Mucosa of rectum (tissue), 2 donors: ENCODE measurements around the gene XRCC6.
"Not testable (repeated sequence)": the region's sequence is repeated elsewhere in the genome, so short reads cannot be mapped to it uniquely, and the experiment has no call there.

Source experiments
- H3K27ac ChIP-seq, 2 donors: one replicate each; pipeline ENCODE4 v1.7.0; 2013; ENCODE audit warnings: inconsistent platforms in 2 of 2, low read depth in 2 of 2, low read length in 2 of 2
- H3K27me3 ChIP-seq, 2 donors: one replicate each; pipeline ENCODE4 v1.7.0; 2013; ENCODE audit warnings: low read length in 2 of 2; ENCODE audit not compliant: control insufficient read depth in 2 of 2, insufficient read depth in 2 of 2
- H3K36me3 ChIP-seq, 2 donors: one replicate each; pipeline ENCODE4 v1.7.0; 2013; ENCODE audit warnings: low read length in 2 of 2; ENCODE audit not compliant: control insufficient read depth in 2 of 2, insufficient read depth in 2 of 2
- H3K4me1 ChIP-seq, 2 donors: one replicate each; pipeline ENCODE4 v1.7.0; 2013; ENCODE audit warnings: low read length in 2 of 2, mild to moderate bottlenecking in 1 of 2; ENCODE audit not compliant: control insufficient read depth in 2 of 2, insufficient read depth in 2 of 2
- H3K4me3 ChIP-seq, 2 donors: one replicate each; pipeline ENCODE4 v1.7.0; 2013; ENCODE audit warnings: low read length in 2 of 2
- H3K9ac ChIP-seq, 2 donors: one replicate each; pipeline ENCODE4 v1.7.0; 2013; ENCODE audit warnings: low read length in 2 of 2, low read depth in 1 of 2, mild to moderate bottlenecking in 1 of 2
- H3K9me3 ChIP-seq, 2 donors: one replicate each; pipeline ENCODE4 v1.7.0; 2013; ENCODE audit warnings: low read length in 2 of 2; ENCODE audit not compliant: control insufficient read depth in 2 of 2
- donor health status: healthy.
- donor health status: Normal muscosa, but diverticular disease.

Gene XRCC6

GRCh38 chr22:41660416-41660815, 39.3 kb downstream of the XRCC6 start:
- Histone ChIP-seq H3K4me3 (no peak overlapping the region), H3K27ac (no peak overlapping the region), H3K36me3 (peaks cover 68 to 87% of the 10 kb centered on the region in 2 donors), H3K27me3 (no peaks in the 10 kb centered on the region), H3K4me1 (no peaks in the 10 kb centered on the region), H3K9ac (no peak overlapping the region), H3K9me3 (no peaks in the 10 kb centered on the region)

DNA sequence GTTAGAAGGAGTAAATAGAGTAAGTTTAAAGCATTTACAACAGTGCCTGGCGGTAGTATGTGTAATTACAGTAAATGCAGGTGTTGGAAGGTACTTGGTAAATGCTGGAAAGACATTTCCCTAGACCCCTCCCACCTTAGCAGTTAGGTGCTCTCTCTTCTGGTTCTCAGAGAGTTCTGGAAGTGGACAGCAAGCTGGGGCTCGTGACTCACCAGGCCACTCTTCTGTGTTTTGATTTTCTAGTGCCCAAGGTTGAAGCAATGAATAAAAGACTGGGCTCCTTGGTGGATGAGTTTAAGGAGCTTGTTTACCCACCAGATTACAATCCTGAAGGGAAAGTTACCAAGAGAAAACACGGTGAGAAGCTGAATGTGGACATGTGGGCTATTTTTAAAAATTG, 40.0 kb downstream of the XRCC6 start:
- no peaks in the 10 kb centered on the region for H3K9me3 ChIP-seq
- H3K9ac ChIP-seq: no peak overlapping the region
- peaks cover 68 to 83% of the 10 kb centered on the region in 2 donors for H3K36me3 ChIP-seq
- no peak overlapping the region for H3K4me3 ChIP-seq
- no peaks in the 10 kb centered on the region for H3K4me1 ChIP-seq
- H3K27ac ChIP-seq: no peak overlapping the region
- no peaks in the 10 kb centered on the region for H3K27me3 ChIP-seq

GRCh38 chr22:41661713-41662112, 40.6 kb downstream of the XRCC6 start:
- no peak overlapping the region for H3K9ac ChIP-seq
- no peak overlapping the region for H3K27ac ChIP-seq
- H3K9me3 ChIP-seq: no peaks in the 10 kb centered on the region
- no peak overlapping the region for H3K4me3 ChIP-seq
- peaks cover 65 to 79% of the 10 kb centered on the region in 2 donors for H3K36me3 ChIP-seq
- no peaks in the 10 kb centered on the region for H3K4me1 ChIP-seq
- H3K27me3 ChIP-seq: no peaks in the 10 kb centered on the region

GRCh38 chr22:41663594-41663993, 42.5 kb downstream of the XRCC6 start:
- not testable (repeated sequence) for H3K4me3 ChIP-seq, H3K9me3 ChIP-seq, H3K9ac ChIP-seq, H3K4me1 ChIP-seq, H3K27ac ChIP-seq, H3K27me3 ChIP-seq
- peaks cover 51 to 61% of the 10 kb centered on the region in 2 donors for H3K36me3 ChIP-seq

GRCh38 chr22:41664490-41664889, 43.4 kb downstream of the XRCC6 start:
- Histone ChIP-seq H3K36me3 (peaks cover 47 to 53% of the 10 kb centered on the region in 2 donors), H3K9ac (no peak overlapping the region), H3K4me3 (no peak overlapping the region), H3K27ac (no peak overlapping the region), H3K27me3 (no peaks in the 10 kb centered on the region), H3K9me3 (no peaks in the 10 kb centered on the region), H3K4me1 (peaks cover 2% of the 10 kb centered on the region in 2 donors)

- Histone ChIP-seq H3K9me3 (no peaks in the 10 kb centered on the region), H3K27me3 (no peaks in the 10 kb centered on the region), H3K4me1 (peaks cover 2% of the 10 kb centered on the region in 2 donors), H3K27ac (no peak overlapping the region), H3K36me3 (peaks cover 46 to 49% of the 10 kb centered on the region in 2 donors), H3K4me3 (no peak overlapping the region), H3K9ac (no peak overlapping the region)
Observed at GRCh38 chr22:41664951-41665350, 43.9 kb downstream of the XRCC6 start.

GRCh38 chr22:41668971-41669911, 48.1 kb downstream of the XRCC6 start:
- Histone ChIP-seq H3K4me1 (peaks cover 2 to 7% of the 10 kb centered on the region in 2 donors), H3K27me3 (no peaks in the 10 kb centered on the region), H3K27ac (no peak overlapping the region), H3K9me3 (no peaks in the 10 kb centered on the region), H3K9ac (no peak overlapping the region), H3K4me3 (no peak overlapping the region), H3K36me3 (peaks cover 19% of the 10 kb centered on the region in 2 donors)

DNA sequence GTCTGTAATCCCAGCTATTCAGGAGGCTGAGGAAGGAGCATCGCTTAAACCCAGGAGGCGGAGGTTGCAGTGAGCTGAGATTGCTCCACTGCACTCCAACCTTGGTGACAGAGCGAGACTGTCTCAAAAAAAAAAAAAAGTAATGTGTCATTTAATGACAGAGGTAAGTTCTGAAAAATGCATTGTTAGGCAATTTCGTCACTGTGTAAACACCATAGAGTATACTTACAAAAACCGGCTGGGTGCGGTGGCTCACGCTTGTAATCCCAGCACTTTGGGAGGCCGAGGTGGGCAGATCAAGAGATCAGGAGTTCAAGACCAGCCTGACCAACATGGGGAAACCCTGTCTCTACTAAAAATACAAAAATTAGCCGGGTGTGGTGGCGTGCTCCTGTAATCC, 51.0 kb downstream of the XRCC6 start:
- H3K9me3 ChIP-seq, H3K4me1 ChIP-seq: not testable (repeated sequence)

DNA sequence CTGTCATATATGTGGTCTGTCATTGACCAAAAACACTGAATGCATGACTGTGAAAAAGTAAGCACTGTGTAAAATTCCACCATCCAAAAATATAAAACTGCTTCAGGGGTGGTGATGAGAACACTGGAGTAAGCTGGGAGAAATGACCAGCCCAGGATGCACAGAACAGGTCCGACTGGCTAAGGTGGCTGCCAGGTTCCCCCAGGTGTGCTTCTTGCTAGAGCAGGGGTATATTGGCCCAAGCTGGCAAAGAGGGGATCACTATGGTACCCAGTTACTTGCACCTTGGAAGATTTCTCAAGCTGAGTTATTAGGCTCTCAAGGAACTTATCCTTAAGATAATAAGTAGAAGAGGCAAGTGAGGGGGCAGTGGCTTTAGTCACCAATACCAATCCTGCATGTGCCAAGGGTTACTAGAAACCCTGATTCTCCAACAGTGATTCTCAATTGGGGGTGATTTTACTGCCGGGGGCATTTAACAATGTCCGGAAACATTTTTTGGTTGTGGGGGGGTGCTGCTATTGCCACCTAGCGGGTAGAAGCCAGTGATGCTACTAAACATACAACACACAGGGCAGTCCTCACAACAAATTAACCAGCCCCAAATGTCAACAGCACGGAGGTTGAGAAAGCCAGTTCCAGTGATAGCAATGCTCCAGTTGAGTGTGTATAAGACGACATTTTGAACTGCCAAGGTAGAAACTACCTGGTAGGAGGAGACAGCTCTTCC, 51.9 kb downstream of the XRCC6 start:
- H3K27ac ChIP-seq: no peak overlapping the region
- H3K27me3 ChIP-seq: no peaks in the 10 kb centered on the region
- no peaks in the 10 kb centered on the region for H3K9me3 ChIP-seq
- H3K9ac ChIP-seq: no peak overlapping the region
- H3K4me3 ChIP-seq: no peak overlapping the region
- peaks cover 0 to 5% of the 10 kb centered on the region in 2 donors for H3K4me1 ChIP-seq
- H3K36me3 ChIP-seq: peaks cover 22 to 27% of the 10 kb centered on the region in 2 donors

More for the DNA sequence above, 51.0 kb downstream of the XRCC6 start:
- not testable (repeated sequence) for H3K4me3 ChIP-seq, H3K9ac ChIP-seq, H3K27ac ChIP-seq, H3K27me3 ChIP-seq
- H3K36me3 ChIP-seq: peaks cover 20 to 27% of the 10 kb centered on the region in 2 donors

GRCh38 chr22:41674846-41675340, 53.8 kb downstream of the XRCC6 start:
- H3K36me3 ChIP-seq: peaks cover 29 to 41% of the 10 kb centered on the region in 2 donors
- H3K27me3 ChIP-seq: no peaks in the 10 kb centered on the region
- no peak overlapping the region for H3K27ac ChIP-seq
- H3K9ac ChIP-seq: no peak overlapping the region
- H3K4me1 ChIP-seq: peaks cover 0 to 5% of the 10 kb centered on the region in 2 donors
- H3K9me3 ChIP-seq: no peaks in the 10 kb centered on the region
- H3K4me3 ChIP-seq: no peak overlapping the region
